Measurements from ENCODE around the gene COL26A1.
"Not testable (repeated sequence)": the region's sequence is repeated elsewhere in the genome, so short reads cannot be mapped to it uniquely, and the experiment has no call there.

DNA sequence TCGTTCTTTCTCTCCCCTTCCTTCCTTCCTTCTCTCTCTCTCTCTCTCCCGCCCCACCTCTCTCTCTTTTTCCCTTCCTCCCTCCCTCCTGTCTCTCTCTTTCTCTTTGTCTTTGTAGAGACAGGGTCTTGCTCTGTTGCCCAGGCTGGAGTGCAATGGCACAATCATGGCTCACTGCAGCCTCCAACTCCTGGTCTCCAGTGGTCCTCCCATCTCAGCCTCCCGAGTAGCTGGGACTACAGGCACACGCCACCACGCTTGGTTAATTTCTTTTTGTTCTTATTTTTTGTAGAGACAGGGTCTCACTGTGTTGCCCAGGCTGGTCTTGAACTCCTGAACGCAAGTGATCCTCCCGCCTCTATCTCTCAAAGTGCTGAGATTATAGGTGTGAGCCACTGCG lies 71.5 kb downstream of the COL26A1 start:
- TF ChIP-seq, protein P1, sequence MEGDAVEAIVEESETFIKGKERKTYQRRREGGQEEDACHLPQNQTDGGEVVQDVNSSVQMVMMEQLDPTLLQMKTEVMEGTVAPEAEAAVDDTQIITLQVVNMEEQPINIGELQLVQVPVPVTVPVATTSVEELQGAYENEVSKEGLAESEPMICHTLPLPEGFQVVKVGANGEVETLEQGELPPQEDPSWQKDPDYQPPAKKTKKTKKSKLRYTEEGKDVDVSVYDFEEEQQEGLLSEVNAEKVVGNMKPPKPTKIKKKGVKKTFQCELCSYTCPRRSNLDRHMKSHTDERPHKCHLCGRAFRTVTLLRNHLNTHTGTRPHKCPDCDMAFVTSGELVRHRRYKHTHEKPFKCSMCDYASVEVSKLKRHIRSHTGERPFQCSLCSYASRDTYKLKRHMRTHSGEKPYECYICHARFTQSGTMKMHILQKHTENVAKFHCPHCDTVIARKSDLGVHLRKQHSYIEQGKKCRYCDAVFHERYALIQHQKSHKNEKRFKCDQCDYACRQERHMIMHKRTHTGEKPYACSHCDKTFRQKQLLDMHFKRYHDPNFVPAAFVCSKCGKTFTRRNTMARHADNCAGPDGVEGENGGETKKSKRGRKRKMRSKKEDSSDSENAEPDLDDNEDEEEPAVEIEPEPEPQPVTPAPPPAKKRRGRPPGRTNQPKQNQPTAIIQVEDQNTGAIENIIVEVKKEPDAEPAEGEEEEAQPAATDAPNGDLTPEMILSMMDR (IDR thresholded peaks at IDR 0.05): not testable (repeated sequence)
- not testable (repeated sequence) for TF ChIP-seq EP300 (IDR thresholded peaks at IDR 0.05; ENCODE audit: low read depth); POLR2A (IDR thresholded peaks at IDR 0.05); POLR2AphosphoS5 (IDR thresholded peaks at IDR 0.05)

All from transverse colon (tissue), 4 donors.